Fibroblast of lung (primary cell): ENCODE measurements around the gene CHM.
"Not testable (repeated sequence)": the region's sequence is repeated elsewhere in the genome, so short reads cannot be mapped to it uniquely, and the experiment has no call there.

ENCODE experiments used
- EZH2 ChIP-seq: IDR thresholded peaks from 2 replicates; pipeline ENCODE4 v1.5.1; 2012; ENCODE audit warnings: low read length, control low read depth, mild to moderate bottlenecking; ENCODE audit errors: missing control alignments
- TF ChIP-seq, protein P1 (sequence below), 2 donors: IDR thresholded peaks in 1 of 2; conservative IDR thresholded peaks in 1 of 2; 1 replicate in 1 of 2; 2 replicates in 1 of 2; pipeline ENCODE4 v1.5.1; 2011 to 2012; ENCODE audit warnings: low read length in 2 of 2, control low read depth in 1 of 2, inconsistent platforms in 1 of 2, low read depth in 1 of 2, mild to moderate bottlenecking in 1 of 2

DNA sequence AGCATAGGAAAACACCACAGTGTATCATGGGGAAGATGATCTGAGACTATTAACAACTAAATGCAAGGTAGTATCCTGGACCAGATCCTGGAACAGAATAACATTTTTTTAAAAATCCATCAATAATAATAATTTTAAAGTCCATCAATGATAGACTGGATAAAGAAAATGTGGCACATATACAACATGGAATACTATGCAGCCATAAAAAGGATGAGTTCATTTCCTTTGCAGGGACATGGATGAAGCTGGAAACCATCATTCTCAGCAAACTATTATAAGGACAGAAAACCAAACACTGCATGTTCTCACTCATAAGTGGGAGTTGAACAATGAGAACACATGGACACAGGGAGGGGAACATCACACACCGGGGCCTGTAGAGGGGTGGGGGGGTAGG is 37.6 kb downstream of the CHM start:
- TF ChIP-seq, protein P1, sequence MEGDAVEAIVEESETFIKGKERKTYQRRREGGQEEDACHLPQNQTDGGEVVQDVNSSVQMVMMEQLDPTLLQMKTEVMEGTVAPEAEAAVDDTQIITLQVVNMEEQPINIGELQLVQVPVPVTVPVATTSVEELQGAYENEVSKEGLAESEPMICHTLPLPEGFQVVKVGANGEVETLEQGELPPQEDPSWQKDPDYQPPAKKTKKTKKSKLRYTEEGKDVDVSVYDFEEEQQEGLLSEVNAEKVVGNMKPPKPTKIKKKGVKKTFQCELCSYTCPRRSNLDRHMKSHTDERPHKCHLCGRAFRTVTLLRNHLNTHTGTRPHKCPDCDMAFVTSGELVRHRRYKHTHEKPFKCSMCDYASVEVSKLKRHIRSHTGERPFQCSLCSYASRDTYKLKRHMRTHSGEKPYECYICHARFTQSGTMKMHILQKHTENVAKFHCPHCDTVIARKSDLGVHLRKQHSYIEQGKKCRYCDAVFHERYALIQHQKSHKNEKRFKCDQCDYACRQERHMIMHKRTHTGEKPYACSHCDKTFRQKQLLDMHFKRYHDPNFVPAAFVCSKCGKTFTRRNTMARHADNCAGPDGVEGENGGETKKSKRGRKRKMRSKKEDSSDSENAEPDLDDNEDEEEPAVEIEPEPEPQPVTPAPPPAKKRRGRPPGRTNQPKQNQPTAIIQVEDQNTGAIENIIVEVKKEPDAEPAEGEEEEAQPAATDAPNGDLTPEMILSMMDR (conservative IDR thresholded peaks at IDR 0.05 in 1 of 2, IDR thresholded peaks at IDR 0.05 in 1 of 2; ENCODE audit: low read depth in 1 of 2, low read length in 2 of 2) = not testable (repeated sequence)
- not testable (repeated sequence) for TF ChIP-seq EZH2
